Measurements from ENCODE around the gene REG3G.

The REG3G gene

GRCh38 chr2:79025421-79025820 is at the start of gene REG3G:
Gene REG3G (plus strand): TSS chr2:79025702. CDS start chr2:79026094, 392 bp downstream.
- Mint-ChIP-seq H3K27ac (no peak within 1 kb of the TSS), H3K36me3 (ENCODE audit: low read depth) (no peaks in the 10 kb centered on the region), H3K9me3 (peaks cover 11% of the 10 kb centered on the region), H3K4me3 (no peak within 1 kb of the TSS), H3K4me1 (no peaks in the 10 kb centered on the region), H3K27me3 (ENCODE audit: low read depth, poor library complexity) (no peaks in the 10 kb centered on the region)
- TF ChIP-seq CTCF (IDR thresholded peaks at IDR 0.05), result no peak
- no peak for DNase-seq

GRCh38 chr2:78977661-78978145 is 47.8 kb upstream of the REG3G start:
- Mint-ChIP-seq H3K4me3 (no peak overlapping the region), H3K27me3 (ENCODE audit: low read depth, poor library complexity) (peaks cover 3% of the 10 kb centered on the region), H3K4me1 (peaks cover 6% of the 10 kb centered on the region), H3K36me3 (ENCODE audit: low read depth) (no peaks in the 10 kb centered on the region), H3K9me3 (no peaks in the 10 kb centered on the region), H3K27ac (no peak overlapping the region)
- no peak for DNase-seq
- no peak for TF ChIP-seq CTCF (IDR thresholded peaks at IDR 0.05)

GRCh38 chr2:78978340-78978739 is 47.2 kb upstream of the REG3G start:
- no peak overlapping the region for H3K4me3 Mint-ChIP-seq
- no peak for DNase-seq
- H3K4me1 Mint-ChIP-seq, result peaks cover 6% of the 10 kb centered on the region
- H3K36me3 Mint-ChIP-seq (ENCODE audit: low read depth), result no peaks in the 10 kb centered on the region
- H3K9me3 Mint-ChIP-seq, result no peaks in the 10 kb centered on the region
- no peak overlapping the region for H3K27ac Mint-ChIP-seq
- TF ChIP-seq CTCF (IDR thresholded peaks at IDR 0.05), result no peak
- peaks cover 3% of the 10 kb centered on the region for H3K27me3 Mint-ChIP-seq (ENCODE audit: low read depth, poor library complexity)

- peak; percentile 89 for DNase-seq
- no peaks in the 10 kb centered on the region for H3K9me3 Mint-ChIP-seq
- peak; percentile 95 for TF ChIP-seq CTCF (IDR thresholded peaks at IDR 0.05)
- H3K27me3 Mint-ChIP-seq (ENCODE audit: low read depth, poor library complexity), result peaks cover 3% of the 10 kb centered on the region
- no peaks in the 10 kb centered on the region for H3K36me3 Mint-ChIP-seq (ENCODE audit: low read depth)
- no peak overlapping the region for H3K4me3 Mint-ChIP-seq
- H3K4me1 Mint-ChIP-seq, result peaks cover 6% of the 10 kb centered on the region
- H3K27ac Mint-ChIP-seq, result no peak overlapping the region
Measured at GRCh38 chr2:78979380-78980151, 45.9 kb upstream of the REG3G start.

- H3K27ac Mint-ChIP-seq, result no peak overlapping the region
- no peaks in the 10 kb centered on the region for H3K9me3 Mint-ChIP-seq
- H3K27me3 Mint-ChIP-seq (ENCODE audit: low read depth, poor library complexity), result peaks cover 3% of the 10 kb centered on the region
- TF ChIP-seq CTCF (IDR thresholded peaks at IDR 0.05), result no peak
- no peak for DNase-seq
- H3K4me1 Mint-ChIP-seq, result peaks cover 6% of the 10 kb centered on the region
- H3K36me3 Mint-ChIP-seq (ENCODE audit: low read depth), result no peaks in the 10 kb centered on the region
- H3K4me3 Mint-ChIP-seq, result no peak overlapping the region
Measured at GRCh38 chr2:78980152-78980465, 45.4 kb upstream of the REG3G start.

- DNase-seq, result no peak
- Mint-ChIP-seq H3K27me3 (ENCODE audit: low read depth, poor library complexity) (peaks cover 3% of the 10 kb centered on the region), H3K4me3 (no peak overlapping the region), H3K27ac (no peak overlapping the region), H3K9me3 (no peaks in the 10 kb centered on the region), H3K36me3 (ENCODE audit: low read depth) (no peaks in the 10 kb centered on the region), H3K4me1 (peaks cover 6% of the 10 kb centered on the region)
- TF ChIP-seq CTCF (IDR thresholded peaks at IDR 0.05), result no peak
Measured at GRCh38 chr2:78980871-78981270, 44.6 kb upstream of the REG3G start.
